ENCODE data around the gene RANGRF.

- no peak for TF ChIP-seq CTCF (IDR thresholded peaks at IDR 0.05)
- no peak for TF ChIP-seq POLR2A (IDR thresholded peaks at IDR 0.05)
Observed at GRCh38 chr17:8312726-8313600, 24.5 kb downstream of the RANGRF start.
